ENCODE results near the gene ZBP1. TPM values are rescaled to one million over a fixed set of nuclear protein-coding genes. Genes with fewer than 3 reads are reported as not detected.

ZBP1 gene
- total and polyA plus RNA-seq, 10 of the 15 experiments (the other 5 are each of a cell fraction or from before 2014, with no cell fraction given): 0.93 to 10.6 (median 4.8) TPM

- no peak for TF ChIP-seq ETV6 (conservative IDR thresholded peaks at IDR 0.05 in 1 of 2, IDR thresholded peaks at IDR 0.05 in 1 of 2; ENCODE audit: borderline replicate concordance in 1 of 2, low read depth in 1 of 2)
- no peak for TF ChIP-seq ZNF592 (IDR thresholded peaks at IDR 0.05)
Observed at GRCh38 chr20:57648878-57649616, 28.8 kb upstream of the ZBP1 start (continued).

- ChIA-PET CTCF (interaction anchor here (0.6 to 1.2 kb wide), 4 partner anchors 28 to 545 kb away, joined by 3 read pairs; partner anchors contain the start of gene ZBP1), POLR2A (interaction anchor here (0.6 kb wide), 1 partner anchor 541 kb away, joined by 3 read pairs; no protein-coding TSS in a partner anchor), SMC1A (ENCODE audit: uncharacterized antibody, unreplicated experiment) (no interaction called here), RAD21 (ENCODE audit: unreplicated experiment) (interaction anchor here (1.0 to 1.3 kb wide), 2 partner anchors 26 to 54 kb away, joined by 3 read pairs; no protein-coding TSS in a partner anchor)
- no peak overlapping the region for H2AFZ ChIP-seq (ENCODE audit: control insufficient read depth, low read depth, low read length)
- no peak overlapping the region for H3K9ac ChIP-seq (ENCODE audit: control insufficient read depth, insufficient read depth, low read length)
- BruUV-seq (replicated peaks): no TSS peak
- H3K27ac ChIP-seq (ENCODE audit: control insufficient read depth, insufficient read depth): no peak overlapping the region
- intact Hi-C loops (cut with micrococcal nuclease; ENCODE audit: unreplicated experiment) (no loop called here), in situ Hi-C loops (cut with MboI) (no loop called here)
- no peak for FAIRE-seq
- no peak overlapping the region for H3K4me2 ChIP-seq (ENCODE audit: control insufficient read depth, insufficient read depth)
- WGBS (ENCODE audit: insufficient coverage, insufficient replicate concordance, low lambda C conversion rate, missing lambda C conversion rate): 51% methylated on average over 23 of the region's 23 CpGs
- no peaks in the 10 kb centered on the region; the same call in 1 of the 2 replicates for H4K20me1 ChIP-seq (ENCODE audit: control insufficient read depth, insufficient read depth)
- H3K36me3 ChIP-seq (ENCODE audit: control insufficient read depth in 2 of 2, insufficient read depth in 2 of 2, low read length in 1 of 2): no peaks in the 10 kb centered on the region
- ATAC-seq: no peak
- peaks cover 2% of the 10 kb centered on the region; the same call in 1 of the 3 replicates for H3K9me3 ChIP-seq (replicated peaks; ENCODE audit: control insufficient read depth, insufficient read depth, low read length)
- H3K79me2 ChIP-seq (ENCODE audit: control insufficient read depth, insufficient read depth, low read length): no peaks in the 10 kb centered on the region
- no peak for DNase-seq (ENCODE audit: low read depth, low spot score)
- no peaks in the 10 kb centered on the region for H3K4me1 ChIP-seq (ENCODE audit: control insufficient read depth, insufficient read depth, low read length)
- H3K27me3 ChIP-seq (replicated peaks in 1 of 2; ENCODE audit: control insufficient read depth in 2 of 2, insufficient read depth in 2 of 2, low read length in 1 of 2): no peaks in the 10 kb centered on the region
- H3K4me3 ChIP-seq: no peak overlapping the region
- no peak for TF ChIP-seq TCF12 (IDR thresholded peaks at IDR 0.05; ENCODE audit: low read depth, low read length)
- no peak for TF ChIP-seq RBBP5 (conservative IDR thresholded peaks at IDR 0.05)
- no peak for TF ChIP-seq IKZF1 (conservative IDR thresholded peaks at IDR 0.05)
- TF ChIP-seq PRDM15 (CRISPR knock-in tag; IDR thresholded peaks at IDR 0.05): no peak
- no peak for TF ChIP-seq SUPT20H (IDR thresholded peaks at IDR 0.05; ENCODE audit: borderline replicate concordance, control insufficient read depth, low read depth, low read length)
- TF ChIP-seq CBX3 (IDR thresholded peaks at IDR 0.05; ENCODE audit: borderline replicate concordance, low read depth): no peak
- TF ChIP-seq NFYB (IDR thresholded peaks at IDR 0.05; ENCODE audit: insufficient read depth, low read depth, low read length): no peak
- no peak for TF ChIP-seq FOXK2 (IDR thresholded peaks at IDR 0.05)
- TF ChIP-seq ESRRA (IDR thresholded peaks at IDR 0.05; ENCODE audit: low read length): no peak
- no peak for TF ChIP-seq SRF (IDR thresholded peaks at IDR 0.05; ENCODE audit: low read depth in 2 of 2, low read length in 2 of 2)
Observed at GRCh38 chr20:57647933-57648785, 27.9 kb upstream of the ZBP1 start.
